Loucy (cell line): ENCODE data around the gene PLPP2.

Experiments used
- H2AFZ ChIP-seq: fragments of 200-600 bp; sonication (generic); 2 replicates; pipeline ENCODE4 v1.6.0; 2016; ENCODE audit warnings: antibody characterized with exemption, mild to moderate bottlenecking, low read length, moderate library complexity
- H3F3A ChIP-seq: fragments of 200-600 bp; 2 replicates; pipeline ENCODE4 v1.6.0; 2016; ENCODE audit warnings: antibody characterized with exemption, low read depth, mild to moderate bottlenecking
- H3K27me3 ChIP-seq: fragments of 200-600 bp; sonication (generic); 2 replicates; pipeline ENCODE4 v1.6.1; 2014; ENCODE audit warnings: low read length, mild to moderate bottlenecking; ENCODE audit not compliant: insufficient read depth, poor library complexity, severe bottlenecking
- H3K36me3 ChIP-seq: fragments of 200-600 bp; sonication (generic); 2 replicates; pipeline ENCODE4 v1.6.1; 2016; ENCODE audit warnings: low read length; ENCODE audit not compliant: insufficient read depth
- H3K4me1 ChIP-seq: fragments of 200-600 bp; sonication (generic); 2 replicates; pipeline ENCODE4 v1.5.1; 2014; ENCODE audit warnings: low read length, mild to moderate bottlenecking; ENCODE audit not compliant: insufficient read depth, poor library complexity, severe bottlenecking
- H3K4me2 ChIP-seq: fragments of 200-600 bp; sonication (generic); 2 replicates; pipeline ENCODE4 v1.6.0; 2014; ENCODE audit warnings: antibody characterized with exemption, low read length, low read depth, mild to moderate bottlenecking; ENCODE audit not compliant: poor library complexity, severe bottlenecking
- H3K4me3 ChIP-seq: fragments of 200-600 bp; sonication (generic); 2 replicates; pipeline ENCODE4 v1.5.1; 2014; ENCODE audit warnings: low read length, mild to moderate bottlenecking, mixed read lengths; ENCODE audit not compliant: poor library complexity, severe bottlenecking
- H3K79me2 ChIP-seq: fragments of 200-600 bp; sonication (generic); 2 replicates; pipeline ENCODE4 v1.6.1; 2014; ENCODE audit warnings: low read length; ENCODE audit not compliant: insufficient read depth
- H3K9ac ChIP-seq: fragments of 200-600 bp; sonication (generic); 2 replicates; pipeline ENCODE4 v1.6.0; 2014; ENCODE audit warnings: mild to moderate bottlenecking, low read depth, low read length, moderate library complexity; ENCODE audit not compliant: poor library complexity, severe bottlenecking
- H3K9me2 ChIP-seq: fragments of 200-600 bp; sonication (generic); replicated peaks from 2 replicates; pipeline ENCODE4 v1.6.1; 2016; ENCODE audit warnings: low read depth, low read length, mixed read lengths
- H3K9me3 ChIP-seq: fragments of 200-600 bp; sonication (generic); 2 replicates; pipeline ENCODE4 v1.6.1; 2014; ENCODE audit warnings: mild to moderate bottlenecking, antibody characterized with exemption, low read length, low read depth; ENCODE audit not compliant: insufficient read depth
- H4K20me1 ChIP-seq: fragments of 200-600 bp; sonication (generic); 2 replicates; pipeline ENCODE4 v1.6.0; 2014; ENCODE audit warnings: antibody characterized with exemption, low read length, mild to moderate bottlenecking; ENCODE audit not compliant: insufficient read depth, poor library complexity, severe bottlenecking
- CTCF ChIP-seq: fragments of 200-600 bp; sonication (generic); conservative IDR thresholded peaks from 2 replicates; pipeline ENCODE4 v1.5.1; 2014; ENCODE audit warnings: mild to moderate bottlenecking, antibody characterized with exemption, low read length
- EZH2phosphoT487 ChIP-seq: fragments of 200-600 bp; IDR thresholded peaks from 2 replicates; pipeline ENCODE4 v1.6.1; 2018; ENCODE audit warnings: antibody characterized with exemption, mild to moderate bottlenecking, moderate library complexity, borderline replicate concordance

Gene PLPP2

GRCh38 chr19:311813-312261 is 20.6 kb upstream of the PLPP2 start:
- no peak overlapping the region for H3K4me2 ChIP-seq
- H3K36me3 ChIP-seq = peaks cover 35% of the 10 kb centered on the region; the same call in 1 of the 2 replicates
- no peaks in the 10 kb centered on the region for H3K4me1 ChIP-seq
- H3K27me3 ChIP-seq = no peaks in the 10 kb centered on the region
- H3K79me2 ChIP-seq = no peaks in the 10 kb centered on the region
- TF ChIP-seq CTCF = no peak
- TF ChIP-seq EZH2phosphoT487 = no peak
- no peaks in the 10 kb centered on the region for H3K9me3 ChIP-seq
- no peaks in the 10 kb centered on the region for H3K9me2 ChIP-seq
- H3K9ac ChIP-seq = no peak overlapping the region
- no peaks in the 10 kb centered on the region for H4K20me1 ChIP-seq
- no peak overlapping the region for H2AFZ ChIP-seq
- no peak overlapping the region for H3K4me3 ChIP-seq
- H3F3A ChIP-seq = no peaks in the 10 kb centered on the region

- Histone ChIP-seq H3K4me3 (no peak overlapping the region), H3F3A (no peaks in the 10 kb centered on the region), H3K9ac (no peak overlapping the region), H3K4me1 (no peaks in the 10 kb centered on the region), H3K79me2 (no peaks in the 10 kb centered on the region), H3K9me3 (no peaks in the 10 kb centered on the region), H4K20me1 (no peaks in the 10 kb centered on the region), H3K27me3 (no peaks in the 10 kb centered on the region), H3K36me3 (peaks cover 39% of the 10 kb centered on the region; the same call in 1 of the 2 replicates), H3K9me2 (no peaks in the 10 kb centered on the region), H3K4me2 (no peak overlapping the region), H2AFZ (no peak overlapping the region)
- TF ChIP-seq CTCF (no peak), EZH2phosphoT487 (no peak)
Observed at GRCh38 chr19:310781-311496, 19.7 kb upstream of the PLPP2 start.

GRCh38 chr19:310141-310651 is 19.0 kb upstream of the PLPP2 start:
- no peaks in the 10 kb centered on the region for H4K20me1 ChIP-seq
- H3K4me1 ChIP-seq = no peaks in the 10 kb centered on the region
- no peak overlapping the region for H3K9ac ChIP-seq
- no peaks in the 10 kb centered on the region for H3K9me3 ChIP-seq
- H3F3A ChIP-seq = no peaks in the 10 kb centered on the region
- H3K4me2 ChIP-seq = no peak overlapping the region
- H3K36me3 ChIP-seq = peaks cover 41% of the 10 kb centered on the region; the same call in 1 of the 2 replicates
- no peaks in the 10 kb centered on the region for H3K9me2 ChIP-seq
- no peak overlapping the region for H3K4me3 ChIP-seq
- H3K27me3 ChIP-seq = no peaks in the 10 kb centered on the region
- no peaks in the 10 kb centered on the region for H3K79me2 ChIP-seq
- no peak overlapping the region for H2AFZ ChIP-seq
- TF ChIP-seq CTCF (no peak), EZH2phosphoT487 (no peak)
